Kidney tubule cell (primary cell): ENCODE data around the gene NRGN.

ENCODE experiments used
- DNase-seq: peaks from one replicate; pipeline ENCODE4 v3.0.0-alpha.2; 2018; ENCODE audit warnings: low spot score

The NRGN gene

GRCh38 chr11:124791626-124792341, 52.0 kb downstream of the NRGN start:
- no peak for DNase-seq

- DNase-seq, result peak; percentile 59
These were observed 53.9 kb downstream of the NRGN start for GRCh38 chr11:124793466-124794278.

DNA sequence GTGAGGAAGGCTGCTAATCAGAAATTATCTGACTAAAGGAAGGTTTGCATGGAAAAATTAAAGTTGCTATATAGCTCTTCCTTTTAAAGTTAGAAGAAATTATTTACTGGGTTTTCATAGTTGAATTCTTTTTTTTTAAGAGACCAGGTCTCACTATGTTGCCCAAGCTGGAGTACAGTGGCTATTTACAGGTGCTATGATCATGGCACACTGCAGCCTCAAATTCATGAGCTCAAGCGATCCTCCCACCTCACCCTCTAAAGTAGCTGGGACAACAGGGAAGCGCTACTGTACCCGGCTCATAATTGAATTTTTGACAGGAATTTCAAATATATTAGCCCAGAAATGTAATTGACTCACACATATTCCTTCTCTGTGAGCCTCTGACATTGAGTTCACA, 56.6 kb downstream of the NRGN start:
- no peak for DNase-seq
